GM20000 (cell line): ENCODE data around the gene ARHGAP32.
A peak's percentile ranks its signal among the peaks of the same experiment; 100 is the strongest.

Experiments
- DNase-seq: peaks from one replicate; pipeline ENCODE4 v3.0.0; 2012; ENCODE audit warnings: low spot score
- CTCF ChIP-seq: IDR thresholded peaks from 2 replicates; pipeline ENCODE4 v1.5.1; 2012; ENCODE audit warnings: mild to moderate bottlenecking, control low read depth; ENCODE audit errors: extremely low read depth, missing control alignments

The ARHGAP32 gene

GRCh38 chr11:128967578-128967977 is 224.5 kb downstream of the ARHGAP32 start:
- no peak for TF ChIP-seq CTCF
- DNase-seq: no peak

GRCh38 chr11:128965485-128965884 is 226.6 kb downstream of the ARHGAP32 start:
- DNase-seq: peak; percentile 59
- no peak for TF ChIP-seq CTCF

DNA sequence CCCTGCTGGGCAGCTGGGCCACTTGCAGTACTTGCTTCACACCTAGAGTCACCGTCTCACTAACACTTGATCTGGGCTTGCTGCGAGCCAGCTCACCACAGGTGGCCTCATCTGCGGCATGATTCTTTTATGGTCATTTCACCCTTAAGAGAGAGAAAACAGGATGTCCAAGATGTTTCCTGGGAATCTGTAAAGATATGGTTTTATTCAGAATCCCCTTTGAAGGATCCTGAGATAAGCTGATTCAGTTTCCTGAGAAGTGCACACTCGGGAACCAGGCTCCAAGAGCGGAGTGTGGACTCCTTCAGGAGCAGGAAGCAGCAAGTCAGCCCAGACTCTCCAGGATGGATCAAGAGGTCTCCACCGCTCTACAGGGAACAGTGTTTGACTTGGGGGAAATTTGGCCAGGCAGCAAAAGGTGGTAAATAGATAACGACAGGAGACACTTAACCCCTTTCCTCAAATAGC is 227.6 kb downstream of the ARHGAP32 start:
- no peak for DNase-seq
- TF ChIP-seq CTCF: no peak

DNA sequence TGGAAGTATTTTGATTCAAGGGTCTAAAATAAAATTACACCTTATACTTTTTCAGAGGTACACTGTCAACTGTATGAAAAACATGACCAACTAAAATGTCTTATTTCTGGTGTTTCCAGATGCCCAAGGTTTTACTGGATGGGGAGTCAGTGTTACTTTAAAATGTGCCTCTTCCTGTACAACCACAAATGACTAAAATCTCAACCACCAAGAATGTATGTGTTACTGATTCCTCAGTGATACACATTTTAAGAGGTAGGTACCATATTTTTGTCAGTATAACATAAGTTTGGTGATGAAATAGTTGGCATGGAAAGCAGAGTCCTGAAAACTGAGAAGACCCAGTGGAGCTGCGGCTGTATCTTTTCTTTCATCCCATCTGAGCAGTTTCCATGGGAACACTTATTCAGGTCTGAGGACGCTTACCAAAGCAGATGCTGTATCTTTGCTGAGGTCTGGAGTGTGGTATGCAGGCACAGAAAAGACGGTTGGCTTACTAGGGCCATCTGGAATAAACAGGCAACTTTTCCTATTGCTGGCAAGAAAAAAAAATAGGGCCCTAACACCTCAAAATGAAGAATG is 228.3 kb downstream of the ARHGAP32 start:
- DNase-seq: no peak
- no peak for TF ChIP-seq CTCF

DNA sequence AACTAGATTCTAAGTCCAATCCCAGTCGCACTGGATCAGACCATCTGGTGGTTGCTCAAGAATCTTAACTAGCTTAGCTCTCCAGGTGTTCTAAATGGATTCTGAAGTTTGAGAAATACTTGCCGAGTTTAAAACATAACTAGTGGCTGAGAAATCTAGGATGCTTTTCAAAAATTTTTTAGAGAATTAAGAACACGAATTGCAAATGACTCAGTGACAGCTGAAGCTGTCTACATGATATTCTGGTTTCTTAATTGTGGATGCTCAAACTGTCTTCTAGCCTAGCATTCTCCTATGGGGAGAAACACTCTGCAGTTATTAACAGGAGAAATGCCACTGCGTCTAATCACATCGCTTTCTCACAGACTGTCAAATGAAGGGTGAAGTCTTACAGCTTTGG is 229.2 kb downstream of the ARHGAP32 start:
- TF ChIP-seq CTCF: no peak
- DNase-seq: no peak

DNA sequence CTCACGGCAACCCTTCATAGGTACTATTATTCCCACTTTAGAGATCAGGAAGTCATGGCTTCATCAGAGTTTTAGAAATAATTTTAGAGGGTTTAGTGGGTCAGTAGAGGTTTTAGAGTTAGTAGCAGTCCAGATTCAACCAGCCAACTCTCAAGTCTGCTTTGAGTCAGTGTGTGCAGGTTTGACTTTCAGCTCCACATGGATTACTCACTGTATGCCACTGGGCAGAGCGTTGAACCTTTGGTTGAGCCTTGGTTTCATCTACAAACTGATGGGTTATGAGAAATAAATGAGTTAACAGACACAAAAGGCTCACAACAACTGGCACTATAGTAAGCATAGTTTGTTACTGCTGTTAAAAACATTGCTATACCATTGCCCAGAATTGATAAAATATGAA is 230.5 kb downstream of the ARHGAP32 start:
- no peak for DNase-seq
- TF ChIP-seq CTCF: no peak

DNA sequence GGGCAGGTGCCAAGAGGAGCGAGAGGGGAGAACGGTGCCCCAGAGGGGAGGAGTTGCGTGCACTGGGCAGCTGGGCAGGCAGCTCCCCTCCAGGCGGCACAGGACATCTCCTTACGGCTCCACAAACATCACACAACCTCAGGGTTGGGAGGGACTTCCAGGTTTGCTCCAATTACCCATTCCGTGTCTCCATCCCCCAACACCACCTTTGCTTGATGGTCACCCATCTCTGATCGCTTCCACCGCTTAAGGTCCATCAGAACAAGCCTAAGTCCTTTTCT is 235.0 kb downstream of the ARHGAP32 start:
- TF ChIP-seq CTCF: no peak
- no peak for DNase-seq
